ENCODE measurements around the gene CACUL1. TPM values are rescaled to one million over a fixed set of nuclear protein-coding genes. Genes with fewer than 3 reads are reported as not detected.

CACUL1 gene
- total and polyA plus RNA-seq, 2 of the 13 experiments (the other 11 are each of a cell fraction or from before 2014, with no cell fraction given) = 14.2 to 31.0 TPM

- TF ChIP-seq, protein P1, sequence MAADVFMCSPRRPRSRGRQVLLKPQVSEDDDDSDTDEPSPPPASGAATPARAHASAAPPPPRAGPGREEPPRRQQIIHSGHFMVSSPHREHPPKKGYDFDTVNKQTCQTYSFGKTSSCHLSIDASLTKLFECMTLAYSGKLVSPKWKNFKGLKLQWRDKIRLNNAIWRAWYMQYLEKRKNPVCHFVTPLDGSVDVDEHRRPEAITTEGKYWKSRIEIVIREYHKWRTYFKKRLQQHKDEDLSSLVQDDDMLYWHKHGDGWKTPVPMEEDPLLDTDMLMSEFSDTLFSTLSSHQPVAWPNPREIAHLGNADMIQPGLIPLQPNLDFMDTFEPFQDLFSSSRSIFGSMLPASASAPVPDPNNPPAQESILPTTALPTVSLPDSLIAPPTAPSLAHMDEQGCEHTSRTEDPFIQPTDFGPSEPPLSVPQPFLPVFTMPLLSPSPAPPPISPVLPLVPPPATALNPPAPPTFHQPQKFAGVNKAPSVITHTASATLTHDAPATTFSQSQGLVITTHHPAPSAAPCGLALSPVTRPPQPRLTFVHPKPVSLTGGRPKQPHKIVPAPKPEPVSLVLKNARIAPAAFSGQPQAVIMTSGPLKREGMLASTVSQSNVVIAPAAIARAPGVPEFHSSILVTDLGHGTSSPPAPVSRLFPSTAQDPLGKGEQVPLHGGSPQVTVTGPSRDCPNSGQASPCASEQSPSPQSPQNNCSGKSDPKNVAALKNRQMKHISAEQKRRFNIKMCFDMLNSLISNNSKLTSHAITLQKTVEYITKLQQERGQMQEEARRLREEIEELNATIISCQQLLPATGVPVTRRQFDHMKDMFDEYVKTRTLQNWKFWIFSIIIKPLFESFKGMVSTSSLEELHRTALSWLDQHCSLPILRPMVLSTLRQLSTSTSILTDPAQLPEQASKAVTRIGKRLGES (CRISPR knock-in tag; IDR thresholded peaks at IDR 0.05; ENCODE audit: borderline replicate concordance) = no peak
- no peak for TF ChIP-seq HNRNPLL (IDR thresholded peaks at IDR 0.05; ENCODE audit: low read depth, low read length, poor library complexity, severe bottlenecking)
- TF ChIP-seq ZFP37 (CRISPR knock-in tag; IDR thresholded peaks at IDR 0.05; ENCODE audit: borderline replicate concordance) = no peak
- no peak for TF ChIP-seq ETS1 (CRISPR knock-in tag; IDR thresholded peaks at IDR 0.05)
- TF ChIP-seq, protein P2, sequence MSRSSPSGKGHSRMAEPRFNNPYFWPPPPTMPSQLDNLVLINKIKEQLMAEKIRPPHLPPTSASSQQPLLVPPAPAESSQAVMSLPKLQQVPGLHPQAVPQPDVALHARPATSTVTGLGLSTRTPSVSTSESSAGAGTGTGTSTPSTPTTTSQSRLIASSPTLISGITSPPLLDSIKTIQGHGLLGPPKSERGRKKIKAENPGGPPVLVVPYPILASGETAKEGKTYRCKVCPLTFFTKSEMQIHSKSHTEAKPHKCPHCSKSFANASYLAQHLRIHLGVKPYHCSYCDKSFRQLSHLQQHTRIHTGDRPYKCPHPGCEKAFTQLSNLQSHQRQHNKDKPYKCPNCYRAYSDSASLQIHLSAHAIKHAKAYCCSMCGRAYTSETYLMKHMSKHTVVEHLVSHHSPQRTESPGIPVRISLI (CRISPR knock-in tag; IDR thresholded peaks at IDR 0.05; ENCODE audit: borderline replicate concordance) = no peak
- no peak for TF ChIP-seq ZNF749 (CRISPR knock-in tag; IDR thresholded peaks at IDR 0.05; ENCODE audit: borderline replicate concordance)
- no peak for TF ChIP-seq SATB2 (CRISPR knock-in tag; IDR thresholded peaks at IDR 0.05)
- no peak for TF ChIP-seq ZNF18 (CRISPR knock-in tag; IDR thresholded peaks at IDR 0.05; ENCODE audit: insufficient replicate concordance)
- peak; percentile 56 for TF ChIP-seq PAXIP1 (CRISPR knock-in tag; conservative IDR thresholded peaks at IDR 0.05)
- TF ChIP-seq WIZ (CRISPR knock-in tag; IDR thresholded peaks at IDR 0.05) = no peak
- TF ChIP-seq ZNF687 (CRISPR knock-in tag; IDR thresholded peaks at IDR 0.05) = no peak
- no peak for TF ChIP-seq SMAD3 (CRISPR knock-in tag; IDR thresholded peaks at IDR 0.05)
Measured at GRCh38 chr10:118667732-118668131, 87.0 kb downstream of the CACUL1 start (continued).

Measured in HepG2 (cell line).